ENCODE results near the gene TM4SF20.

DNA sequence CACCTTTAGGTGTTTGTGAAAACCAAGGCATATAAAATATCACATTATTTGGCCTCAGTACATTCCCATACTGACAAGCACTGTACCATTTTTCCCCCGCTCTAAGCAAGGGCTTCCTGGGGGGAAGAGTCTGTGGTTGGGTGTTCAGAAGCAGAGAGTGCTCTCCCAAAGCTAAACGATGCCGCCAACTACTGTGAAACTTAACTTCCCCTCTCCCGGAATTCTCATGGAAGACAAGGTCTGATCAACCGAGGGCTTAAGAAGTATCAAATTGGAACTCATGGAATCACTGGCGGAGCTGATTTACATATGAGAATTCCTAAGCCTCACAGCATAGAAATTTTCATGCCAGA is 54.5 kb downstream of the TM4SF20 start:
- TF ChIP-seq, protein P1, sequence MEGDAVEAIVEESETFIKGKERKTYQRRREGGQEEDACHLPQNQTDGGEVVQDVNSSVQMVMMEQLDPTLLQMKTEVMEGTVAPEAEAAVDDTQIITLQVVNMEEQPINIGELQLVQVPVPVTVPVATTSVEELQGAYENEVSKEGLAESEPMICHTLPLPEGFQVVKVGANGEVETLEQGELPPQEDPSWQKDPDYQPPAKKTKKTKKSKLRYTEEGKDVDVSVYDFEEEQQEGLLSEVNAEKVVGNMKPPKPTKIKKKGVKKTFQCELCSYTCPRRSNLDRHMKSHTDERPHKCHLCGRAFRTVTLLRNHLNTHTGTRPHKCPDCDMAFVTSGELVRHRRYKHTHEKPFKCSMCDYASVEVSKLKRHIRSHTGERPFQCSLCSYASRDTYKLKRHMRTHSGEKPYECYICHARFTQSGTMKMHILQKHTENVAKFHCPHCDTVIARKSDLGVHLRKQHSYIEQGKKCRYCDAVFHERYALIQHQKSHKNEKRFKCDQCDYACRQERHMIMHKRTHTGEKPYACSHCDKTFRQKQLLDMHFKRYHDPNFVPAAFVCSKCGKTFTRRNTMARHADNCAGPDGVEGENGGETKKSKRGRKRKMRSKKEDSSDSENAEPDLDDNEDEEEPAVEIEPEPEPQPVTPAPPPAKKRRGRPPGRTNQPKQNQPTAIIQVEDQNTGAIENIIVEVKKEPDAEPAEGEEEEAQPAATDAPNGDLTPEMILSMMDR (IDR thresholded peaks at IDR 0.05), result no peak
- no peak for TF ChIP-seq EP300 (IDR thresholded peaks at IDR 0.05)
- no peak for TF ChIP-seq POLR2AphosphoS5 (IDR thresholded peaks at IDR 0.05)

Data from sigmoid colon (tissue), 4 donors.